ENCODE data around the gene SLC22A12.
"Not testable (repeated sequence)": the region's sequence is repeated elsewhere in the genome, so short reads cannot be mapped to it uniquely, and the experiment has no call there.

Gene SLC22A12

GRCh38 chr11:64592656-64593055 lies 1.6 kb downstream of the SLC22A12 start:
- H3K4me3 ChIP-seq (ENCODE audit: low read length in 2 of 2) = no peak overlapping the region
- H3K36me3 ChIP-seq (replicated peaks in 1 of 2; ENCODE audit: control insufficient read depth in 2 of 2, insufficient read depth in 2 of 2, low read length in 2 of 2) = no peaks in the 10 kb centered on the region
- peak overlapping the region; percentile 84 for H2AK5ac ChIP-seq (ENCODE audit: low read depth, low read length)
- H3K79me1 ChIP-seq (ENCODE audit: low read depth, low read length) = no peaks in the 10 kb centered on the region
- no peaks in the 10 kb centered on the region for H3K4me1 ChIP-seq (ENCODE audit: control insufficient read depth in 2 of 2, insufficient read depth in 1 of 2, low read depth in 1 of 2, low read length in 2 of 2)
- H2BK120ac ChIP-seq (ENCODE audit: low read depth, low read length) = no peak overlapping the region
- no peak for DNase-seq (ENCODE audit: low spot score)
- no peak overlapping the region for H3K4me2 ChIP-seq (ENCODE audit: insufficient read depth, low read length, poor library complexity, severe bottlenecking)
- H3K27me3 ChIP-seq (ENCODE audit: control insufficient read depth in 3 of 3, insufficient read depth in 3 of 3, low read depth in 1 of 3, low read length in 3 of 3) = no peaks in the 10 kb centered on the region
- H3K4ac ChIP-seq (ENCODE audit: low read length) = no peak overlapping the region
- peak overlapping the region; percentile 38 for H2BK15ac ChIP-seq (ENCODE audit: low read length)
- no peak overlapping the region for H3K9ac ChIP-seq (ENCODE audit: low read depth, low read length, poor library complexity)
- no peak overlapping the region for H4K8ac ChIP-seq (ENCODE audit: low read depth, low read length)
- no peak overlapping the region for H3K27ac ChIP-seq (replicated peaks; ENCODE audit: low read length)
- no peak overlapping the region for H4K91ac ChIP-seq (ENCODE audit: low read depth, low read length, poor library complexity)
- H2BK12ac ChIP-seq (ENCODE audit: low read length) = no peak overlapping the region
- peak overlapping the region; percentile 31 for H3K14ac ChIP-seq (ENCODE audit: low read length)
- H3K9me3 ChIP-seq (replicated peaks in 1 of 2; ENCODE audit: control insufficient read depth in 2 of 2, insufficient read depth in 1 of 2, low read depth in 1 of 2, low read length in 2 of 2) = peaks cover 0 to 5% of the 10 kb centered on the region in 2 donors
- WGBS, 2 donors (ENCODE audit: extremely low coverage in 2 of 2, insufficient read length in 2 of 2, insufficient replicate concordance in 1 of 2) = no CpG with 5 or more reads among the region's 9 CpGs
- no peak overlapping the region for H2BK5ac ChIP-seq (ENCODE audit: low read length)
- no peak overlapping the region for H2AFZ ChIP-seq (ENCODE audit: low read length)
- H3K18ac ChIP-seq (ENCODE audit: low read length) = peak overlapping the region; percentile 85
- H3K23ac ChIP-seq (ENCODE audit: low read depth, low read length, poor library complexity) = peak overlapping the region; percentile 47

GRCh38 chr11:64593156-64594105 lies 2.4 kb downstream of the SLC22A12 start:
- Histone ChIP-seq H3K79me1 (ENCODE audit: low read depth, low read length) (no peaks in the 10 kb centered on the region), H3K4me3 (ENCODE audit: low read length in 2 of 2) (no peak overlapping the region), H3K9ac (ENCODE audit: low read depth, low read length, poor library complexity) (no peak overlapping the region), H3K14ac (ENCODE audit: low read length) (peak overlapping the region; percentile 75), H3K18ac (ENCODE audit: low read length) (peak overlapping the region; percentile 46), H3K36me3 (replicated peaks in 1 of 2; ENCODE audit: control insufficient read depth in 2 of 2, insufficient read depth in 2 of 2, low read length in 2 of 2) (no peaks in the 10 kb centered on the region), H2AK5ac (ENCODE audit: low read depth, low read length) (peak overlapping the region; percentile 91), H4K8ac (ENCODE audit: low read depth, low read length) (no peak overlapping the region), H3K4me2 (ENCODE audit: insufficient read depth, low read length, poor library complexity, severe bottlenecking) (no peak overlapping the region), H3K27me3 (ENCODE audit: control insufficient read depth in 3 of 3, insufficient read depth in 3 of 3, low read depth in 1 of 3, low read length in 3 of 3) (no peaks in the 10 kb centered on the region), H3K23ac (ENCODE audit: low read depth, low read length, poor library complexity) (peak overlapping the region; percentile 40), H2AFZ (ENCODE audit: low read length) (no peak overlapping the region), H2BK5ac (ENCODE audit: low read length) (no peak overlapping the region), H3K4ac (ENCODE audit: low read length) (peak overlapping the region; percentile 5), H2BK12ac (ENCODE audit: low read length) (no peak overlapping the region), H2BK15ac (ENCODE audit: low read length) (peak overlapping the region; percentile 31), H3K27ac (replicated peaks; ENCODE audit: low read length) (no peak overlapping the region), H4K91ac (ENCODE audit: low read depth, low read length, poor library complexity) (no peak overlapping the region), H2BK120ac (ENCODE audit: low read depth, low read length) (no peak overlapping the region), H3K4me1 (ENCODE audit: control insufficient read depth in 2 of 2, insufficient read depth in 1 of 2, low read depth in 1 of 2, low read length in 2 of 2) (no peaks in the 10 kb centered on the region), H3K9me3 (replicated peaks in 1 of 2; ENCODE audit: control insufficient read depth in 2 of 2, insufficient read depth in 1 of 2, low read depth in 1 of 2, low read length in 2 of 2) (peaks cover 0 to 1% of the 10 kb centered on the region in 2 donors)
- WGBS, 2 donors (ENCODE audit: extremely low coverage in 2 of 2, insufficient read length in 2 of 2, insufficient replicate concordance in 1 of 2) = no CpG with 5 or more reads among the region's 32 CpGs
- no peak for DNase-seq (ENCODE audit: low spot score)

- no peak overlapping the region for H3K4me2 ChIP-seq (ENCODE audit: insufficient read depth, low read length, poor library complexity, severe bottlenecking)
- peaks cover 0 to 4% of the 10 kb centered on the region in 2 donors for H3K4me1 ChIP-seq (ENCODE audit: control insufficient read depth in 2 of 2, insufficient read depth in 1 of 2, low read depth in 1 of 2, low read length in 2 of 2)
- no peak overlapping the region for H3K4me3 ChIP-seq (ENCODE audit: low read length in 2 of 2)
- no peak overlapping the region for H2BK15ac ChIP-seq (ENCODE audit: low read length)
- H2BK5ac ChIP-seq (ENCODE audit: low read length) = no peak overlapping the region
- H3K27ac ChIP-seq (replicated peaks; ENCODE audit: low read length) = no peak overlapping the region
- H2BK120ac ChIP-seq (ENCODE audit: low read depth, low read length) = no peak overlapping the region
- DNase-seq (ENCODE audit: low spot score) = no peak
- H3K4ac ChIP-seq (ENCODE audit: low read length) = no peak overlapping the region
- H3K27me3 ChIP-seq (ENCODE audit: control insufficient read depth in 3 of 3, insufficient read depth in 3 of 3, low read depth in 1 of 3, low read length in 3 of 3) = no peaks in the 10 kb centered on the region
- no peak overlapping the region for H2AFZ ChIP-seq (ENCODE audit: low read length)
- H3K9me3 ChIP-seq (replicated peaks in 1 of 2; ENCODE audit: control insufficient read depth in 2 of 2, insufficient read depth in 1 of 2, low read depth in 1 of 2, low read length in 2 of 2) = peaks cover 0 to 1% of the 10 kb centered on the region in 2 donors
- 100% methylated on average over 4 to 7 of the region's 14 CpGs for WGBS, 2 donors (ENCODE audit: extremely low coverage in 2 of 2, insufficient read length in 2 of 2, insufficient replicate concordance in 1 of 2)
- no peak overlapping the region for H3K18ac ChIP-seq (ENCODE audit: low read length)
- no peak overlapping the region for H2AK5ac ChIP-seq (ENCODE audit: low read depth, low read length)
- H3K36me3 ChIP-seq (replicated peaks in 1 of 2; ENCODE audit: control insufficient read depth in 2 of 2, insufficient read depth in 2 of 2, low read length in 2 of 2) = no peaks in the 10 kb centered on the region
- H3K9ac ChIP-seq (ENCODE audit: low read depth, low read length, poor library complexity) = no peak overlapping the region
- no peak overlapping the region for H2BK12ac ChIP-seq (ENCODE audit: low read length)
- H4K8ac ChIP-seq (ENCODE audit: low read depth, low read length) = no peak overlapping the region
- no peaks in the 10 kb centered on the region for H3K79me1 ChIP-seq (ENCODE audit: low read depth, low read length)
- H4K91ac ChIP-seq (ENCODE audit: low read depth, low read length, poor library complexity) = no peak overlapping the region
- no peak overlapping the region for H3K14ac ChIP-seq (ENCODE audit: low read length)
- no peak overlapping the region for H3K23ac ChIP-seq (ENCODE audit: low read depth, low read length, poor library complexity)
These were observed 3.3 kb downstream of the SLC22A12 start for GRCh38 chr11:64594159-64594939.

GRCh38 chr11:64595922-64596321 lies 4.9 kb downstream of the SLC22A12 start:
- H3K23ac ChIP-seq (ENCODE audit: low read depth, low read length, poor library complexity); H3K4me1 ChIP-seq (ENCODE audit: control insufficient read depth in 2 of 2, insufficient read depth in 1 of 2, low read depth in 1 of 2, low read length in 2 of 2); H3K9ac ChIP-seq (ENCODE audit: low read depth, low read length, poor library complexity); H2BK15ac ChIP-seq (ENCODE audit: low read length); DNase-seq (ENCODE audit: low spot score); H4K8ac ChIP-seq (ENCODE audit: low read depth, low read length); H3K14ac ChIP-seq (ENCODE audit: low read length); H2BK12ac ChIP-seq (ENCODE audit: low read length); H3K9me3 ChIP-seq (replicated peaks in 1 of 2; ENCODE audit: control insufficient read depth in 2 of 2, insufficient read depth in 1 of 2, low read depth in 1 of 2, low read length in 2 of 2); H3K4ac ChIP-seq (ENCODE audit: low read length); H3K36me3 ChIP-seq (replicated peaks in 1 of 2; ENCODE audit: control insufficient read depth in 2 of 2, insufficient read depth in 2 of 2, low read length in 2 of 2); H3K4me3 ChIP-seq (ENCODE audit: low read length in 2 of 2); H4K91ac ChIP-seq (ENCODE audit: low read depth, low read length, poor library complexity); H2AK5ac ChIP-seq (ENCODE audit: low read depth, low read length); H3K79me1 ChIP-seq (ENCODE audit: low read depth, low read length); H3K18ac ChIP-seq (ENCODE audit: low read length); H2BK120ac ChIP-seq (ENCODE audit: low read depth, low read length); H3K27ac ChIP-seq (replicated peaks; ENCODE audit: low read length); H2BK5ac ChIP-seq (ENCODE audit: low read length); H3K27me3 ChIP-seq (ENCODE audit: control insufficient read depth in 3 of 3, insufficient read depth in 3 of 3, low read depth in 1 of 3, low read length in 3 of 3); H2AFZ ChIP-seq (ENCODE audit: low read length); H3K4me2 ChIP-seq (ENCODE audit: insufficient read depth, low read length, poor library complexity, severe bottlenecking): not testable (repeated sequence)
- WGBS, 2 donors (ENCODE audit: extremely low coverage in 2 of 2, insufficient read length in 2 of 2, insufficient replicate concordance in 1 of 2) = 100% methylated on average over 1 of the region's 1 CpG
